Stomach (tissue), 9 donors: ENCODE measurements around the gene WFDC1. TPM values are rescaled to one million over a fixed set of nuclear protein-coding genes. Genes with fewer than 3 reads are reported as not detected.

Experiments used
- DNase-seq, 2 donors: peaks; one replicate each; pipeline versions ENCODE4 v3.0.0 to v3.0.0-alpha.2; 2013 to 2019
- H3K27ac ChIP-seq, 5 donors: fragments of 200-600 bp in 4 of 5; sonication (generic) in 4 of 5; one replicate each; pipeline ENCODE4 v1.5.1; 2013 to 2019; ENCODE audit warnings: mild to moderate bottlenecking in 1 of 5, moderate library complexity in 1 of 5
- H3K27me3 ChIP-seq, 3 donors: fragments of 200-600 bp; sonication (generic); one replicate each; pipeline ENCODE4 v1.5.1; 2017 to 2019; ENCODE audit warnings: mixed run types in 1 of 3
- H3K36me3 ChIP-seq, 4 donors: fragments of 200-600 bp; sonication (generic); 1 replicate in 3 of 4; 2 replicates in 1 of 4; pipeline ENCODE4 v1.5.1; 2016 to 2019
- H3K4me1 ChIP-seq, 4 donors: fragments of 200-600 bp; sonication (generic); one replicate each; pipeline ENCODE4 v1.5.1; 2016 to 2019
- H3K4me3 ChIP-seq, 4 donors: fragments of 200-600 bp; sonication (generic) in 3 of 4; one replicate each; pipeline ENCODE4 v1.5.1; 2016 to 2019; ENCODE audit warnings: mild to moderate bottlenecking in 1 of 4
- H3K9me3 ChIP-seq, 4 donors: fragments of 200-600 bp; sonication (generic); one replicate each; pipeline ENCODE4 v1.5.1; 2016 to 2019
- EP300 ChIP-seq: sonication (generic); formaldehyde crosslinking; IDR thresholded peaks from one replicate; pipeline ENCODE4 v1.6.1; 2017; ENCODE audit warnings: antibody characterized with exemption
- POLR2A ChIP-seq, 4 donors: fragments of 450-650 bp; IDR thresholded peaks; one replicate each; pipeline ENCODE4 v1.6.1; 2016; ENCODE audit warnings: antibody characterized with exemption in 4 of 4, control low read depth in 2 of 4, mild to moderate bottlenecking in 1 of 4, moderate library complexity in 1 of 4
- POLR2AphosphoS5 ChIP-seq, 3 donors: sonication (generic); formaldehyde crosslinking; IDR thresholded peaks; one replicate each; pipeline ENCODE4 v1.6.1; 2016; ENCODE audit warnings: antibody characterized with exemption in 3 of 3
- WGBS, 5 donors: extraction: QIAGEN DNeasy Blood & Tissue Kit in 3 of 5; methylation state at CpG; one replicate each; pipeline versions ENCODE4 v1.1.5 to v1.1.7; 2013 to 2018; 5-methylcytosine and 5-hydroxymethylcytosine counted together
- intact Hi-C: fragments of 100-400 bp; cut with DNase I; formaldehyde crosslinking; loops from one replicate; pipeline ENCODE4 v1.15.1; 2023; ENCODE audit warnings: low total_unique reads
- polyA plus RNA-seq, 3 donors: library from polyadenylated mRNA; stranded (reverse); fragments of 200-250 nt; gene quantifications; one replicate each; pipeline ENCODE4 v1.2.3, GENCODE V29; 2013
- total RNA-seq, 5 donors: library from RNA; depleted of rRNA; stranded (reverse); fragments of >200 nt; gene quantifications; one replicate each; pipeline versions ENCODE4 v1.1.0 to v1.2.3, GENCODE V29; 2014 to 2016
- TF ChIP-seq, protein P1 (sequence below), 7 experiments: fragments of 450-650 bp in 4 of 7; fragments of 200-600 bp in 3 of 7; sonication (generic) in 3 of 7; IDR thresholded peaks; one replicate each; pipeline ENCODE4 v1.5.1; 2016 to 2019; ENCODE audit warnings: antibody characterized with exemption in 7 of 7, control low read depth in 2 of 7, mild to moderate bottlenecking in 1 of 7
- donor health status: healthy with polysubstance abuse.
- donor health status: Bipolar disorder and iron deficiency.
- donor health status: healthy.

Gene WFDC1
- total and polyA plus RNA-seq, 8 donors = 10.7 to 64.3 (median 14.2) TPM; not detected in 1

DNA sequence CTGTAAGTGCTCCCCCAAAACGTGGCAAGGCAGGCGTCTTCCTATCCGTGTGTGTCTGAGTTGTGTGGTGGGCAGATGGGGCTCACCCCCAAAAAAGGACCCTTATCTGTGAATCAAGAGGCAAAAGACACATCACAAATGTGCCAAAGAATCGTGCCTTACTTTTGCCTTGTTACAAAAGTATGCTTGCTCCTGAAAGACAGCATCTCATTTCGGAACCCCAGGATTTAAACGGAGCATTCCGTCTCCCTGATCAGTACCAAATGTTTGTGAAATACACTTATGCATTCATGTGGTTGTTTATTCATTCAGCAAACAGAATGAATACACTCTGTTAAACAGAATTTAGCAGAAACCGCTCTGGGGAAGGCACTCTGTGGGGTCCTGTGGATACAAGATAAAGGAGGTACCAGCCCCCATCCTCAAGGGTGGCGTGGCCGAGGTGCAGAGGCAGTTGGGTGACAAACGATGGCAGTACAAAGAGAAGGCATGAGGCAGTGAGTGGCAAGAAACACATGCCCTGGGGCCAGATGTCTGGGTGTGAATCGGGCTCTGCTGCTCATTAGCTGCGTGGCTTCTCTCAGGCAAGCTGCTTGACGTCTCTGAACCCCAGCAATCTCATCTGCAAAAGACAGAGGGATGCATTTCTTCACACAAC lies 654 bp downstream of the WFDC1 start:
- Histone ChIP-seq H3K9me3 (no peaks in the 10 kb centered on the region), H3K27ac (peak overlapping the region; percentile 7 to 90 (median 80)), H3K4me1 (peaks cover 11 to 64% (median 23%) of the 10 kb centered on the region in 4 donors), H3K4me3 (peak overlapping the region; percentile 30 to 34 (median 30)), H3K27me3 (peaks cover 0 to 37% (median 13%) of the 10 kb centered on the region in 3 donors), H3K36me3 (no peaks in the 10 kb centered on the region)
- WGBS, 5 donors = 31 to 46% (median 42%) methylated on average over 14 of the region's 14 CpGs
- intact Hi-C loops = no loop called here
- no peak for TF ChIP-seq POLR2A (IDR thresholded peaks at IDR 0.05)
- no peak for TF ChIP-seq EP300
- TF ChIP-seq POLR2AphosphoS5 (IDR thresholded peaks at IDR 0.05) = no peak
- TF ChIP-seq, protein P1, sequence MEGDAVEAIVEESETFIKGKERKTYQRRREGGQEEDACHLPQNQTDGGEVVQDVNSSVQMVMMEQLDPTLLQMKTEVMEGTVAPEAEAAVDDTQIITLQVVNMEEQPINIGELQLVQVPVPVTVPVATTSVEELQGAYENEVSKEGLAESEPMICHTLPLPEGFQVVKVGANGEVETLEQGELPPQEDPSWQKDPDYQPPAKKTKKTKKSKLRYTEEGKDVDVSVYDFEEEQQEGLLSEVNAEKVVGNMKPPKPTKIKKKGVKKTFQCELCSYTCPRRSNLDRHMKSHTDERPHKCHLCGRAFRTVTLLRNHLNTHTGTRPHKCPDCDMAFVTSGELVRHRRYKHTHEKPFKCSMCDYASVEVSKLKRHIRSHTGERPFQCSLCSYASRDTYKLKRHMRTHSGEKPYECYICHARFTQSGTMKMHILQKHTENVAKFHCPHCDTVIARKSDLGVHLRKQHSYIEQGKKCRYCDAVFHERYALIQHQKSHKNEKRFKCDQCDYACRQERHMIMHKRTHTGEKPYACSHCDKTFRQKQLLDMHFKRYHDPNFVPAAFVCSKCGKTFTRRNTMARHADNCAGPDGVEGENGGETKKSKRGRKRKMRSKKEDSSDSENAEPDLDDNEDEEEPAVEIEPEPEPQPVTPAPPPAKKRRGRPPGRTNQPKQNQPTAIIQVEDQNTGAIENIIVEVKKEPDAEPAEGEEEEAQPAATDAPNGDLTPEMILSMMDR (IDR thresholded peaks at IDR 0.05) = no peak
- DNase-seq = no peak

DNA sequence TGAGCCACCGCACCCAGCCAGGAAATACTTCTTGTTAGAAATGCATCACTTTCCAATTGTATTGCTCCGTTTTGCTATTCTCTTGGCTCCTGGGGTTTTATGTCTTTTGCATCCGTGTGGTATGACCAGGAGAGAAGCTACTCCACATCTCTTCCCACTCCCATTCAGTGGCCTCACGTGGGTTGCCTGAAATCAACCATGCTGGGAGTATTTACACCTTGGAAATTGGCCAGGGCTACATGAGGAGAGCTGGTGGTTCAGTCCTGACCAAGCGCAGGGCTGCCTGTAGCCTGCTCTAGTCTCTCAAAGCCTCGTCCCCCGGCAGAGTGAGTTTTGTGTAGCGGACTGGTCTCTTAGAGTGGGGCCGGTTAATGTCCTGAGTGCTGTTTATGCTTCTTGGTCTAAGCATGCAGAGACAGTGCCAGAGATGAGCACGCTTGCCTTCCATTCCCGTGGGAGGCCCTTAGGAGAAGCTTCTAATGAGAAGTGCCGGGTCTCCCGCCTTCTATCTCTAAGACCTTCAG lies 3.8 kb downstream of the WFDC1 start:
- H3K4me3 ChIP-seq = no peak overlapping the region
- no peak for DNase-seq
- peaks cover 0 to 28% (median 13%) of the 10 kb centered on the region in 3 donors for H3K27me3 ChIP-seq
- TF ChIP-seq EP300 (no peak), POLR2A (IDR thresholded peaks at IDR 0.05) (no peak), POLR2AphosphoS5 (IDR thresholded peaks at IDR 0.05) (no peak)
- TF ChIP-seq, protein P1 (IDR thresholded peaks at IDR 0.05) = no peak
- H3K36me3 ChIP-seq = no peaks in the 10 kb centered on the region
- 65 to 77% (median 72%) methylated on average over 11 to 13 of the region's 13 CpGs for WGBS, 5 donors
- H3K27ac ChIP-seq = peak overlapping the region; percentile 28 to 90 (median 80)
- intact Hi-C loops = no loop called here
- no peaks in the 10 kb centered on the region for H3K9me3 ChIP-seq
- H3K4me1 ChIP-seq = peaks cover 11 to 55% (median 29%) of the 10 kb centered on the region in 4 donors

DNA sequence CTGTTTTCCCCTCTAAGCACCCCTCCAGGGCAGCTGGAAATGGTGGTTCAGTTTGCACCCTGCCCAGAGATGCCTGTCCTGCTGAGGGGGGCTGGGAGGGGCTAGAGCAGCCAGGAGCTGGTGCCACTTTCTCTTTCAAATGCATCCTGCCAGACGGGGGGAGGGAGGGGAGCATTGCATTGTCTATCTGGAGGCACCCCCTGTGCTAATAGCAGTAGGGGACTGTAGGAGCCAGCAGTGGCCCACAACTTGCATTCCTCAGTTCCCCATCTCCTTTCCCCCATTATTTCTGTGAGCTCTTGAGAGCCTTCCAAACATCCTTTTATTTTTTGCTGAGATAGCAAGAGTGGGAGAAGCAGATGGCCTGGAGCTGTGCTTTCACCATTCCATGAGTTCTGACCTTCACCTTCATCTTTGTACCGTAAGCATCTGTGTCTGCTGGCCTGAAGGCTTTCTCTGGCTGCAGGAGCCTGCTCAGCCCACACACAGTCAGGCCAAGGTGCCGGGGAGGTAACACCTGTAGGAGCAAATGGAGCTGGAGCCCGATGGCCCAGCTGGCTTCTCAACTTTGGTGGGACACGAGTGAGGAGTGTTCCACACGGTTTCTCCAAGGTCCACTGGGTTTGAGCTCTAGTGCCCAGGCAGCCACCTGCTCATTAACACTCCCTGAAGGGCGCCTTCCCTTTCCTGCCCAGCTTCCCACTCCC lies 5.2 kb downstream of the WFDC1 start:
- intact Hi-C loops = no loop called here
- no peaks in the 10 kb centered on the region for H3K36me3 ChIP-seq
- WGBS, 5 donors = 54 to 66% (median 59%) methylated on average over 5 to 7 of the region's 7 CpGs
- TF ChIP-seq, protein P1 (IDR thresholded peaks at IDR 0.05) = no peak
- TF ChIP-seq EP300 (no peak), POLR2A (IDR thresholded peaks at IDR 0.05) (no peak), POLR2AphosphoS5 (IDR thresholded peaks at IDR 0.05) (no peak)
- H3K4me1 ChIP-seq = peaks cover 3 to 49% (median 21%) of the 10 kb centered on the region in 4 donors
- H3K4me3 ChIP-seq = no peak overlapping the region
- no peaks in the 10 kb centered on the region for H3K9me3 ChIP-seq
- H3K27ac ChIP-seq = peak overlapping the region; percentile 37 to 90 (median 80)
- H3K27me3 ChIP-seq = peaks cover 0 to 14% (median 4%) of the 10 kb centered on the region in 3 donors
- DNase-seq = no peak

DNA sequence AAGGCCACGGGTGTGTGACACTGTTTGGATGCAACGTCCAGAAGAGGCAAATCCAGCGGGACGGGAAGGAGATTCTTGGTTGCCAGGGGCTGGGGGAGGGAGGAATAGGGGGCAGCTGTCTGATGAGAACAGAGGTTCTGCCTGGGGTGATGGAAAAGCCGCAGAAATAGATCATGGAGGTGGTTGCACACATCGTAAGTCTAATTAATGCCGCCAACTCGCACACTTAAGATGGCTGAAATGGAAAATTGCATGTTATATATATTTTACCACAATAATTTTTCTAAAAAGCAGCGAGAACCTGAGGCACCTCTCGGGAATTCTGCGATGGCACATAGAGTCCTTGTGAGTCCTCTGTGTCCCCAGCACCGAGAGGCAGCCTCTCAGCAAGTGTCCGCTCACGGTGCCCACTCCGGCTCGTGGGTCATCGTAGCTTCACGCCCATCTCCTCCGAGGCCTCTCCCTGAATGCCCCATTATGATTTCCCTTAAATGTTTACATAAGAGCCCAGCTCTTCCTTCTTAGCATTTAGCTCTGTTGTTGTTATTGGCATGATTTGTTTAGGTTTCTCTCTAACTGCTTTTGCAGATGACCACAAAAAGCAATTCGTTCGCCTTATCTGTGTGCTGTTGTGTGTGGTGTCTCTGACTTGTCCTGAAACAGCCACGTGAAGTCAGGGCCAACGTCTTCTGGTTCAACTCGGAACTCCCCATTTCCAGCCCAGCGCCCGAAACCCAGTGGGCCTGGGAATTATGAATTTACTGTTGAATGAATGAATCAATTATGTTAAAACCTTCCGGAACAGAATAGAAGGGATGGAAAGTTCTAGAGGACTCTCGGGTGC lies 7.7 kb downstream of the WFDC1 start:
- Histone ChIP-seq H3K27ac (peak overlapping the region; percentile 38 to 90 (median 80)), H3K27me3 (peaks cover 0 to 6% (median 0%) of the 10 kb centered on the region in 3 donors), H3K4me1 (peaks cover 0 to 39% (median 15%) of the 10 kb centered on the region in 4 donors), H3K36me3 (no peaks in the 10 kb centered on the region), H3K4me3 (no peak overlapping the region), H3K9me3 (no peaks in the 10 kb centered on the region)
- DNase-seq = no peak
- WGBS, 5 donors = 61 to 70% (median 67%) methylated on average over 28 of the region's 28 CpGs
- TF ChIP-seq POLR2AphosphoS5 (IDR thresholded peaks at IDR 0.05) (no peak), POLR2A (IDR thresholded peaks at IDR 0.05) (no peak), EP300 (no peak)
- TF ChIP-seq, protein P1 (IDR thresholded peaks at IDR 0.05) = no peak
- intact Hi-C loops = no loop called here
